SU-DHL-6 (cell line): ENCODE data around the gene ETV6.
"Not testable (repeated sequence)": the region's sequence is repeated elsewhere in the genome, so short reads cannot be mapped to it uniquely, and the experiment has no call there.

Source experiments
- H2AFZ ChIP-seq: fragments of 200-600 bp; sonication (generic); 2 replicates; pipeline ENCODE4 v1.6.1; 2014; ENCODE audit warnings: low read depth, mild to moderate bottlenecking, moderate library complexity, mixed read lengths, antibody characterized with exemption, low read length; ENCODE audit not compliant: severe bottlenecking
- H3F3A ChIP-seq: fragments of 200-600 bp; shearing (Covaris generic); 2 replicates; pipeline ENCODE4 v1.6.0; 2016; ENCODE audit warnings: antibody characterized with exemption, mild to moderate bottlenecking; ENCODE audit not compliant: insufficient read depth
- H3K27ac ChIP-seq: fragments of 200-600 bp; sonication (generic); 2 replicates; pipeline ENCODE4 v1.5.1; 2016; ENCODE audit warnings: low read depth, mild to moderate bottlenecking, low read length, moderate library complexity, mixed read lengths
- H3K27me3 ChIP-seq: fragments of 200-600 bp; sonication (generic), shearing (Covaris generic); 2 replicates; pipeline ENCODE4 v1.6.0; 2014; ENCODE audit warnings: mild to moderate bottlenecking, low read length
- H3K36me3 ChIP-seq: fragments of 200-600 bp; sonication (generic); 2 replicates; pipeline ENCODE4 v1.6.1; 2014; ENCODE audit warnings: mild to moderate bottlenecking, low read length, mixed read lengths
- H3K4me2 ChIP-seq: fragments of 300-600, 200-600 bp; shearing (Covaris generic), sonication (generic); 2 replicates; pipeline ENCODE4 v1.6.0; 2014; ENCODE audit warnings: low read length, low read depth, mild to moderate bottlenecking; ENCODE audit not compliant: poor library complexity, severe bottlenecking
- H3K4me3 ChIP-seq: fragments of 200-600 bp; sonication (generic); 2 replicates; pipeline ENCODE4 v1.5.1; 2014; ENCODE audit warnings: antibody characterized with exemption, low read length, mild to moderate bottlenecking, mixed read lengths; ENCODE audit not compliant: insufficient read depth, poor library complexity, severe bottlenecking
- H3K79me2 ChIP-seq: fragments of 200-600 bp; sonication (generic); 2 replicates; pipeline ENCODE4 v1.6.1; 2014; ENCODE audit warnings: mild to moderate bottlenecking, low read length, moderate library complexity; ENCODE audit not compliant: insufficient read depth
- H3K9ac ChIP-seq: fragments of 200-600 bp; sonication (generic); 2 replicates; pipeline ENCODE4 v1.7.0; 2014; ENCODE audit warnings: mild to moderate bottlenecking, low read length
- H3K9me2 ChIP-seq: fragments of 200-600 bp; sonication (generic); replicated peaks from 2 replicates; pipeline ENCODE4 v1.6.1; 2014; ENCODE audit warnings: low read length; ENCODE audit not compliant: insufficient read depth
- H3K9me3 ChIP-seq: fragments of 200-600 bp; sonication (generic); 2 replicates; pipeline ENCODE4 v1.6.1; 2014; ENCODE audit warnings: low read length, mixed read lengths; ENCODE audit not compliant: insufficient read depth
- H4K20me1 ChIP-seq: fragments of 200-600 bp; sonication (generic); 2 replicates; pipeline ENCODE4 v1.6.1; 2014; ENCODE audit warnings: low read depth, mild to moderate bottlenecking, antibody characterized with exemption, low read length, moderate library complexity, mixed read lengths
- EZH2phosphoT487 ChIP-seq: fragments of 200-600 bp; sonication (generic), shearing (Covaris generic); conservative IDR thresholded peaks from 2 replicates; pipeline ENCODE4 v1.6.1; 2018; ENCODE audit warnings: mild to moderate bottlenecking, antibody characterized with exemption, low read length, moderate library complexity, mixed read lengths
- TF ChIP-seq, protein P1 (sequence below): fragments of 200-600 bp; sonication (generic); IDR thresholded peaks from one replicate; pipeline ENCODE4 v1.5.1; 2017; ENCODE audit warnings: antibody characterized with exemption, mild to moderate bottlenecking, low read length, moderate library complexity; ENCODE audit not compliant: insufficient read depth, poor library complexity, severe bottlenecking

Gene ETV6

DNA sequence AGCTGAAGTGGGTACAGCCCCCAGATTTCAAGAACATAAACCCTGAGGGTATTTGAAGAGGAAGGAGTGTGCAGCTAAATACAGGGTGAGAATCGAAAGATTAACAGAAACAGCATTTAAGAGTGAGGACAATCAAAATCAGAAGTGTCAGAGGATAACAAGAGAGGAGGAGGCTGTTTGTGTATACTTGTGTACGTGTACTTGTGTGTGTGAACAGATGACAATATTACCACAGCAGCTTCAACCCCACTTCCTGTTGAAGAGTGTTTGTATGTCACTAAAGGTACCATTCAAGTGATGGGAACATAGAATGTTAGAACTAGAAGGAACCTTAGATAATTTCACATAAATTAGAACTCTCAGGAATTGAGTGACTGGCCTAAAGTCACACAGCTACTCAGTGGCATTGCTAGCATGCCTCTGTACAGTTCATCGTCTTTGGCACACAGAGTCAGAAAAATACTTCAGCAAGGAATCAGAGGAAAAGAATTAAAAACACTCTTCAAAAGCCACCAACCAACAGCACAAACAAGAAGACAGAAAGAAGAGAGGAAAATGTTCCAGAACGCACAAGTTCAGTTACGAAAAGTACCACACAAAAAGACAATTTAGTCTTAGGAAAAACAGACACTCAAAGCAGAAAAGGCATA, 256.9 kb downstream of the ETV6 start:
- Histone ChIP-seq H3K4me3 (no peak overlapping the region), H3F3A (no peaks in the 10 kb centered on the region), H3K36me3 (no peaks in the 10 kb centered on the region), H3K9me3 (no peaks in the 10 kb centered on the region), H3K9me2 (no peaks in the 10 kb centered on the region), H3K79me2 (no peaks in the 10 kb centered on the region), H3K9ac (no peak overlapping the region), H3K27ac (no peak overlapping the region), H2AFZ (no peak overlapping the region), H4K20me1 (no peaks in the 10 kb centered on the region), H3K4me2 (no peak overlapping the region), H3K27me3 (no peaks in the 10 kb centered on the region)
- TF ChIP-seq EZH2phosphoT487, result no peak
- TF ChIP-seq, protein P1, sequence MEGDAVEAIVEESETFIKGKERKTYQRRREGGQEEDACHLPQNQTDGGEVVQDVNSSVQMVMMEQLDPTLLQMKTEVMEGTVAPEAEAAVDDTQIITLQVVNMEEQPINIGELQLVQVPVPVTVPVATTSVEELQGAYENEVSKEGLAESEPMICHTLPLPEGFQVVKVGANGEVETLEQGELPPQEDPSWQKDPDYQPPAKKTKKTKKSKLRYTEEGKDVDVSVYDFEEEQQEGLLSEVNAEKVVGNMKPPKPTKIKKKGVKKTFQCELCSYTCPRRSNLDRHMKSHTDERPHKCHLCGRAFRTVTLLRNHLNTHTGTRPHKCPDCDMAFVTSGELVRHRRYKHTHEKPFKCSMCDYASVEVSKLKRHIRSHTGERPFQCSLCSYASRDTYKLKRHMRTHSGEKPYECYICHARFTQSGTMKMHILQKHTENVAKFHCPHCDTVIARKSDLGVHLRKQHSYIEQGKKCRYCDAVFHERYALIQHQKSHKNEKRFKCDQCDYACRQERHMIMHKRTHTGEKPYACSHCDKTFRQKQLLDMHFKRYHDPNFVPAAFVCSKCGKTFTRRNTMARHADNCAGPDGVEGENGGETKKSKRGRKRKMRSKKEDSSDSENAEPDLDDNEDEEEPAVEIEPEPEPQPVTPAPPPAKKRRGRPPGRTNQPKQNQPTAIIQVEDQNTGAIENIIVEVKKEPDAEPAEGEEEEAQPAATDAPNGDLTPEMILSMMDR, result no peak

DNA sequence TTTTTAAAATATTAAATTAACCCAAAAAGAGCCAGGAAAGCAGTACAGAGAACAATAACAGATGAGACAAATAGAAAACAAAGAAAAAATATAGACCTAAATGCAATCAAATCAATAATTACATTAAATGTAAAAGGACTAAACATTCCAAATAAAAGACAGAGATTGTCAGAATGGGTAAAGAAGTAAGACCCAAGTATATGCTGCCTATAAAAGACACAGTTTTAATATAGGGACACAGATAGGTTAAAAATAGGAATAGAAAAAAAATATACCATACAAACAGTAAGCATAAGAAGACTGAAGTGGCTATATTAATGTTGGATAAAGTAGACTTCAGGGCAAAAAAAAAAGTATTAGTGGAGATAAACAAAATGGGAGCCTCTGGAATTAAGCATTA, 258.2 kb downstream of the ETV6 start:
- TF ChIP-seq EZH2phosphoT487, result no peak
- TF ChIP-seq, protein P1, result no peak
- no peaks in the 10 kb centered on the region for H3K9me3 ChIP-seq
- H3K9ac ChIP-seq, result no peak overlapping the region
- H3K4me3 ChIP-seq, result no peak overlapping the region
- no peak overlapping the region for H2AFZ ChIP-seq
- no peaks in the 10 kb centered on the region for H4K20me1 ChIP-seq
- H3K36me3 ChIP-seq, result no peaks in the 10 kb centered on the region
- H3K27me3 ChIP-seq, result no peaks in the 10 kb centered on the region
- no peaks in the 10 kb centered on the region for H3K79me2 ChIP-seq
- no peaks in the 10 kb centered on the region for H3K9me2 ChIP-seq
- H3F3A ChIP-seq, result no peaks in the 10 kb centered on the region
- no peak overlapping the region for H3K27ac ChIP-seq
- H3K4me2 ChIP-seq, result no peak overlapping the region

DNA sequence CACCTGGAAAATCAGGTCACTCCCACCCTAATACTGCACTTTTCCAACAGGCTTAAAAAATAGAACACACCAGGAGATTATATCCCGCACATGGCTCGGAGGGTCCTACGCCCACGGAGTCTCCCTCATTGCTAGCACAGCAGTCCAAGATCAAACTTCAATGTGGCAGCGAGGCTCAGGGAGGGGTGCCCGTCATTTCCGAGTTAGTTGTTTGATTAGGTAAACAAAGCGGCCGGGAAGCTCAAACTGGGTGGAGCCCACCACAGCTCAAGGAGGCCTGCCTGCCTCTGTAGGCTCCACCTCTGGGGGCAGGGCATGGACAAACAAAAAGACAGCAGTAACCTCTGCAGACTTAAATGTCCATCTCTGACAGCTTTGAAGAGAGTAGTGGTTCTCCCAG, 259.9 kb downstream of the ETV6 start:
- not testable (repeated sequence) for H3K36me3 ChIP-seq, H3K79me2 ChIP-seq, H2AFZ ChIP-seq, H3F3A ChIP-seq, H3K27ac ChIP-seq, H3K9me3 ChIP-seq, H3K9me2 ChIP-seq, H3K4me2 ChIP-seq, H4K20me1 ChIP-seq, H3K4me3 ChIP-seq, H3K27me3 ChIP-seq, H3K9ac ChIP-seq

DNA sequence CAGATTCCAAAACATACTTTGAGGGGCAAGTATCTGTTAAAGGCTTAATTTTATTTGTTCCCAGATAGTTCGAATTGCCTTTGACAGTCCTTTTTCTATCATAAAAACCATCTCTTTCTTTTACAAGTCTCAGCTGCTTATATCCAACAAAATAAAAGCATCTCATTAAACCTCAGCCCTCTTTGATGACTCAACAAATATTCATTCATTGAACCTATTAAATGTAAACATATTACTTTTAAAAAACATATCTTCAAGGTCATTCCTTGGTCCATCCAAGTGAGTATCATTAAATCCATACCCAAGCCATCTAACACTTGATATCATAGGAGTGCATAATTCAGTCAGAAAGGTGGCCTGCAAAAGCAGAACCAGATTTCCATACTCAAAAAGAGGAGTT, 266.6 kb downstream of the ETV6 start:
- no peak overlapping the region for H3K4me3 ChIP-seq
- no peak overlapping the region for H3K27ac ChIP-seq
- H3K9me3 ChIP-seq, result no peaks in the 10 kb centered on the region
- H3K4me2 ChIP-seq, result no peak overlapping the region
- TF ChIP-seq EZH2phosphoT487, result no peak
- TF ChIP-seq, protein P1, result no peak
- H3K9me2 ChIP-seq, result no peaks in the 10 kb centered on the region
- no peaks in the 10 kb centered on the region for H3F3A ChIP-seq
- no peaks in the 10 kb centered on the region for H3K79me2 ChIP-seq
- H3K9ac ChIP-seq, result no peak overlapping the region
- no peaks in the 10 kb centered on the region for H3K27me3 ChIP-seq
- no peaks in the 10 kb centered on the region for H4K20me1 ChIP-seq
- H2AFZ ChIP-seq, result no peak overlapping the region
- no peaks in the 10 kb centered on the region for H3K36me3 ChIP-seq
